GM23248 (cell line): Measurements from ENCODE around the gene E2F8. TPM values are rescaled to one million over a fixed set of nuclear protein-coding genes. Genes with fewer than 3 reads are reported as not detected.

Experiments used
- DNase-seq: peaks from one replicate; pipeline ENCODE4 v3.0.0-alpha.2; 2015
- H2AFZ ChIP-seq: fragments of 200-600 bp; sonication (generic); 2 replicates; pipeline ENCODE4 v1.6.1; 2016; ENCODE audit warnings: antibody characterized with exemption
- H3F3A ChIP-seq: fragments of 200-600 bp; sonication (generic); 2 replicates; pipeline ENCODE4 v1.6.1; 2016; ENCODE audit warnings: mild to moderate bottlenecking, antibody characterized with exemption, mixed run types; ENCODE audit not compliant: insufficient read depth
- H3K27ac ChIP-seq: fragments of 200-600 bp; sonication (generic); 2 replicates; pipeline ENCODE4 v1.5.1; 2016; ENCODE audit warnings: mild to moderate bottlenecking
- H3K27me3 ChIP-seq: fragments of 200-600 bp; sonication (generic); replicated peaks from 2 replicates; pipeline ENCODE4 v1.6.1; 2016; ENCODE audit warnings: mild to moderate bottlenecking; ENCODE audit not compliant: insufficient read depth
- H3K36me3 ChIP-seq: fragments of 200-600 bp; sonication (generic); 2 replicates; pipeline ENCODE4 v1.6.1; 2016; ENCODE audit warnings: low read depth, mild to moderate bottlenecking
- H3K4me1 ChIP-seq: fragments of 200-600 bp; sonication (generic); 2 replicates; pipeline ENCODE4 v1.6.1; 2016; ENCODE audit warnings: mild to moderate bottlenecking; ENCODE audit not compliant: insufficient read depth
- H3K4me2 ChIP-seq: fragments of 200-600 bp; sonication (generic); one replicate; pipeline ENCODE4 v1.6.1; 2016; ENCODE audit warnings: mild to moderate bottlenecking; ENCODE audit not compliant: unreplicated experiment
- H3K4me3 ChIP-seq: fragments of 200-600 bp; sonication (generic); 2 replicates; pipeline ENCODE4 v1.5.1; 2016; ENCODE audit warnings: mild to moderate bottlenecking
- H3K79me2 ChIP-seq: fragments of 200-600 bp; sonication (generic); 2 replicates; pipeline ENCODE4 v1.6.1; 2016; ENCODE audit warnings: mild to moderate bottlenecking; ENCODE audit not compliant: insufficient read depth
- H3K9ac ChIP-seq: fragments of 200-600 bp; sonication (generic); 2 replicates; pipeline ENCODE4 v1.6.1; 2016; ENCODE audit warnings: mild to moderate bottlenecking
- H3K9me2 ChIP-seq: fragments of 200-600 bp; sonication (generic); 2 replicates; pipeline ENCODE4 v1.6.1; 2016; ENCODE audit warnings: mixed run types, mild to moderate bottlenecking, moderate library complexity; ENCODE audit not compliant: insufficient read depth
- H3K9me3 ChIP-seq: fragments of 200-600 bp; sonication (generic); one replicate; pipeline ENCODE4 v1.6.1; 2017; ENCODE audit warnings: low read depth
- H4K20me1 ChIP-seq: fragments of 200-600 bp; sonication (generic); 2 replicates; pipeline ENCODE4 v1.6.0; 2016; ENCODE audit not compliant: insufficient read depth
- EZH2 ChIP-seq: fragments of 200-600 bp; sonication (generic); IDR thresholded peaks from 2 replicates; pipeline ENCODE4 v1.6.1; 2018; ENCODE audit warnings: antibody characterized with exemption, mild to moderate bottlenecking; ENCODE audit not compliant: insufficient read depth, poor library complexity, severe bottlenecking
- EZH2phosphoT487 ChIP-seq: fragments of 200-600 bp; sonication (generic); IDR thresholded peaks from 2 replicates; pipeline ENCODE4 v1.6.1; 2018; ENCODE audit warnings: antibody characterized with exemption, moderate library complexity, mild to moderate bottlenecking, low read depth; ENCODE audit not compliant: insufficient read depth
- WGBS, 2 experiments: methylation state at CpG; one replicate each; pipeline ENCODE4 v1.1.6; 2015 to 2017; ENCODE audit warnings: low lambda C conversion rate in 2 of 2, low coverage in 1 of 2; ENCODE audit errors: missing lambda C conversion rate in 2 of 2; 5-methylcytosine and 5-hydroxymethylcytosine counted together
- in situ Hi-C: fragments of 300-500 bp; cut with MboI; formaldehyde crosslinking; loops from 2 replicates; pipeline ENCODE4 v1.15.0; 2020
- polyA plus RNA-seq: library from polyadenylated mRNA; unstranded; fragments of >200 nt; fragmentation: Nextera tagmentation; extraction: Ambion mirVana; gene quantifications from 2 replicates; pipeline ENCODE4 v1.2.1, GENCODE V29; 2016
- total RNA-seq: library from RNA; depleted of rRNA; stranded (reverse); fragments of >200 nt; shearing (Covaris generic); gene quantifications from 2 replicates; pipeline ENCODE4 v1.2.3, GENCODE V29; 2014

Gene E2F8
- total and polyA plus RNA-seq, 2 experiments from 2014 or later, result 0.76 to 1.1 TPM

DNA sequence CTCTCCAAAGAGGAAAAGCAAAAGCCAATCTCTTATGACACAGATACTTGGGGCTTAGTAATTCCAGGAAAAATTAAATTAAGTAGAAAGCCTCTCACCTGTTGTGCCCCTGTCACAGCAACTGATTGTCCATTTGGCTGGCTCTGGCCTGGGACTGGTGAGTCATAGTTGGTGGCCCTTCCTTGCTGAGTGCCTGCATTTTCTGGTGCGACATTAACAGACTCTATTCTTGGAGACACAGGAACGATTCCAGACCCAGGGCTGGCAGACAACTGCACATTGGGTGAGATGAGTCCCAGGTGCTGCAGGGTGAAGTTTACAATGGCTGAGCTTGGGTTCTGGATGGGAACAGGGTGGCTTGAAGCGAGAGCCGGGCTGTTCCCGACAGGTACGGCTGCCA is 15.6 kb downstream of the E2F8 start:
- H3K9me3 ChIP-seq, result no peaks in the 10 kb centered on the region
- in situ Hi-C loops, result no loop called here
- no peak overlapping the region for H3K27ac ChIP-seq
- H3K27me3 ChIP-seq, result no peaks in the 10 kb centered on the region
- H3K4me3 ChIP-seq, result no peak overlapping the region
- H3K9me2 ChIP-seq, result no peaks in the 10 kb centered on the region
- H3K9ac ChIP-seq, result no peak overlapping the region
- TF ChIP-seq EZH2phosphoT487, result no peak
- TF ChIP-seq EZH2, result no peak
- H4K20me1 ChIP-seq, result no peaks in the 10 kb centered on the region
- DNase-seq, result no peak
- no peaks in the 10 kb centered on the region for H3K4me1 ChIP-seq
- no peaks in the 10 kb centered on the region for H3K36me3 ChIP-seq
- no peaks in the 10 kb centered on the region for H3F3A ChIP-seq
- H3K79me2 ChIP-seq, result no peaks in the 10 kb centered on the region
- H2AFZ ChIP-seq, result no peak overlapping the region
- H3K4me2 ChIP-seq, result no peak overlapping the region
- 91 to 92% methylated on average over 6 of the region's 6 CpGs for WGBS, 2 experiments

DNA sequence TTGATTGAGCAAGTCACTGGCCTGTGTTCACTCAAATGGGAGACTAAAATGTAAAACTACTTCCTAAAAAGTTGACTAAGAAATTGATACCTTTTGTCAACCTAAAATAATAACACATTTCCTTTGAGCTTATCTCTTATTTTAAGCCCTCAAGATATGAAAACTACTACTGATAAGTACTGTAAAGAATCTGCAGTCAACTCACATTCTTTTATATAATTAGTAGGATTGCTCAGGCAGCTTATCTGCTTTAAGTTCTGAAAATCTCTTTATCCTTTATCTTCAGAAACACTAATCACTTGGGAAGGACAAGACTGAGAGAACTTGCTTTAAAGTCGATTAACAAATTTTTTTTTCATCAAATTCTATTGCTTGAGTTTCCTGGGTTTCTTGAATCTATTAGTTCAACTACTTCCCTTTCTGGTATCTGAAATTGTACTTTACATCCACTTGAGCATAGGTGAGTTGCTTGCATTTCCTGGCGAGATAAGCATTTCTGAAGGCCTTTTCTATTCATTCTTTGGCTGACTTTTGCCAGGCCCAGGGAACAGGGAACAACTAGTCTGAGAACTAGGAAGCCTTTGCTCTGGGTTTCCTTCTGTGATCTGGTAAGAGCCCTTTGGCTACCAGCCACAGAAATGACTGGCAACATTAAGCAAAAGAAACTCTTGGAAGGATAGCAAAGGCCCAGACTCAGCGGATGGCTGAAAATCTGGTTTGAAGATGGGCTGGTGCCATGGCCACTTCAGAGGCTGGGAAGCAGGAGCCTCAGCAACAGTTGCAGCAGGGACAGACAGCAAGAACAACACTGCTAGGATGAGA is 19.6 kb downstream of the E2F8 start:
- no peak overlapping the region for H3K4me3 ChIP-seq
- H3K27ac ChIP-seq, result no peak overlapping the region
- TF ChIP-seq EZH2 (no peak), EZH2phosphoT487 (no peak)
- peaks cover 21% of the 10 kb centered on the region for H3K27me3 ChIP-seq
- DNase-seq, result no peak
- no peak overlapping the region for H3K9ac ChIP-seq
- H3K9me3 ChIP-seq, result no peaks in the 10 kb centered on the region
- in situ Hi-C loops, result no loop called here
- H2AFZ ChIP-seq, result no peak overlapping the region
- H4K20me1 ChIP-seq, result no peaks in the 10 kb centered on the region
- H3K4me1 ChIP-seq, result no peaks in the 10 kb centered on the region
- WGBS, 2 experiments, result 69 to 80% methylated on average over 3 of the region's 3 CpGs
- no peak overlapping the region for H3K4me2 ChIP-seq
- H3K79me2 ChIP-seq, result no peaks in the 10 kb centered on the region
- no peaks in the 10 kb centered on the region for H3F3A ChIP-seq
- H3K9me2 ChIP-seq, result no peaks in the 10 kb centered on the region
- H3K36me3 ChIP-seq, result no peaks in the 10 kb centered on the region

DNA sequence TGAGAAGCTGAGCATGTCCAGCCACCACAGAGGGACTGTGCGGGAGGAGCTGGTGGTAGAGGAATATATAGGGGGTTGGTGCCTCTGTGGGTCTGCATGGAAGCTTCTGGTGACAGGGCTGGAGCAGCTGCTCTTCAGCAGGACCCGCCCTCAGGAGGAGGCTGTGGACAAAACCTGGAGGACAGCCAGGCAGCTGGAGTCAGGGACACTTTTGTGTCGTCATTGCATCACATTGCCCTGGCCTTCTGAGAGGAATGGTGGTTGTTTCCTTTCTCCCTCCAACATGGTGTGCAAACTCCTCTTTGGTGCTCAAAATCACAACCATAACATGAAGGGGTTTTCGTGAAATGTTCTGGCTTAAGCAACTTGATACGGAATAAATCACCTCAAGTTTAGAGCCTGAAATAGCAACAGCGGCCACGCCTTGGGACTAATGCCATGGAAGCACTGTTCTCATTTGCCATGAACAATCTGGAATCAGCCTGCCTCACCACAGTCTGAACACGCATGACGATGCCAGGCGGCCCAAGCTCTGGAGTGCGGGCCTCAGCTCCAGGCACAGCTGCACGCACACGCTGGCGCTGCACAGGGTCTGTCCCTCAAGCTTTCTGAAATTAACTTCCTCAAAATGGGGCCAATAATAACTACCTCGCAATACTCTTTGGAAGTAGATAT is 21.8 kb downstream of the E2F8 start:
- H3K27me3 ChIP-seq, result peaks cover 29% of the 10 kb centered on the region
- WGBS, 2 experiments, result 65 to 68% methylated on average over 15 of the region's 15 CpGs
- H3K36me3 ChIP-seq, result no peaks in the 10 kb centered on the region
- H3K9me3 ChIP-seq, result no peaks in the 10 kb centered on the region
- H4K20me1 ChIP-seq, result no peaks in the 10 kb centered on the region
- no peak overlapping the region for H3K4me2 ChIP-seq
- no peak overlapping the region for H3K9ac ChIP-seq
- H3K9me2 ChIP-seq, result no peaks in the 10 kb centered on the region
- H3K4me3 ChIP-seq, result no peak overlapping the region
- TF ChIP-seq EZH2, result no peak
- no peak for TF ChIP-seq EZH2phosphoT487
- H3F3A ChIP-seq, result no peaks in the 10 kb centered on the region
- no peak overlapping the region for H3K27ac ChIP-seq
- no peaks in the 10 kb centered on the region for H3K79me2 ChIP-seq
- in situ Hi-C loops, result no loop called here
- DNase-seq, result no peak
- no peak overlapping the region for H2AFZ ChIP-seq
- no peaks in the 10 kb centered on the region for H3K4me1 ChIP-seq

DNA sequence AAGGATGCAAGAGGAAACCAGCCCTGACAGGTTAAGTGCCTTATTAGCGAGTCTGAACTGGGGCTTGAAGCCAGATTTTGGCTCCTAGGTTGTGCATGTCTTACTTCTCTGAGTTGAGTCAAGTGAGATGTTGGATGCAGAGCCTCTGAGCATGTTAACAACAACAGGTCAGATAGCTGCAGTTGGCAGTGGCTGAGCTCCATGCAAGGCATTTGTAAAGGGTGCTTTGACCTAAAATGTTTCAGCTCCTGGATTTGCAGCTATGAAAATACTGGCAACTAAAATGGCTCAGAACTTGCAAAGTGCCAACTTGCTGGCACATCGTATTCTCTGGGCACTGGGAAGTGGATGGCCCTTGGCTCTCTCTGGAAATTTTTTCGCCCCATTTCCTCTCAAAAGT is 22.5 kb downstream of the E2F8 start:
- H3K4me1 ChIP-seq, result no peaks in the 10 kb centered on the region
- no peak overlapping the region for H3K4me2 ChIP-seq
- TF ChIP-seq EZH2phosphoT487, result no peak
- no peak for TF ChIP-seq EZH2

More for the DNA sequence above, 22.5 kb downstream of the E2F8 start:
- Histone ChIP-seq H4K20me1 (no peaks in the 10 kb centered on the region), H3K9me3 (no peaks in the 10 kb centered on the region), H3K9ac (no peak overlapping the region), H3K27me3 (peaks cover 29% of the 10 kb centered on the region), H3K27ac (no peak overlapping the region), H3K36me3 (no peaks in the 10 kb centered on the region), H3K4me3 (no peak overlapping the region), H3K9me2 (no peaks in the 10 kb centered on the region), H3F3A (no peaks in the 10 kb centered on the region), H2AFZ (no peak overlapping the region), H3K79me2 (no peaks in the 10 kb centered on the region)
- no peak for DNase-seq
- WGBS, 2 experiments, result 61% methylated on average over 3 of the region's 3 CpGs
- in situ Hi-C loops, result no loop called here
